ENCODE results near the gene GRIN1.
A peak's percentile ranks its signal among the peaks of the same experiment; 100 is the strongest.

GRIN1 gene

DNA sequence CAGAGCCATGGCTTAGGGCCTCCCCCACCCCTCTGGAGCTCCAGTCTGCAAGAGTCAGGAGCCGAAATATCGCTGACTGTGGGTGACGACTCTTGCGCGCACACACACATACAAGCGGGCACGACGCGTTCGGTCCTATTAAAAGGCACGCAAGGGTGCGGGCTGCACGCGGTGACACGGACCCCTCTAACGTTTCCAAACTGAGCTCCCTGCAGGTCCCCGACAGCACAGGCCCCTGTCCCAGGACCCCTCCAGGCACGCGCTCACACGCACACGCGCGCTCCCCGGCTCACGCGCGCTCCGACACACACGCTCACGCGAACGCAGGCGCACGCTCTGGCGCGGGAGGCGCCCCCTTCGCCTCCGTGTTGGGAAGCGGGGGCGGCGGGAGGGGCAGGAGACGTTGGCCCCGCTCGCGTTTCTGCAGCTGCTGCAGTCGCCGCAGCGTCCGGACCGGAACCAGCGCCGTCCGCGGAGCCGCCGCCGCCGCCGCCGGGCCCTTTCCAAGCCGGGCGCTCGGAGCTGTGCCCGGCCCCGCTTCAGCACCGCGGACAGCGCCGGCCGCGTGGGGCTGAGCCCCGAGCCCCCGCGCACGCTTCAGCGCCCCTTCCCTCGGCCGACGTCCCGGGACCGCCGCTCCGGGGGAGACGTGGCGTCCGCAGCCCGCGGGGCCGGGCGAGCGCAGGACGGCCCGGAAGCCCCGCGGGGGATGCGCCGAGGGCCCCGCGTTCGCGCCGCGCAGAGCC is at the start of gene GRIN1:
GRIN1 (plus strand) TSS at position 433 of the 746 bp plus-strand sequence. CDS start 333 bp downstream, outside the sequence.
- DNase-seq = peak; percentile 46

DNA sequence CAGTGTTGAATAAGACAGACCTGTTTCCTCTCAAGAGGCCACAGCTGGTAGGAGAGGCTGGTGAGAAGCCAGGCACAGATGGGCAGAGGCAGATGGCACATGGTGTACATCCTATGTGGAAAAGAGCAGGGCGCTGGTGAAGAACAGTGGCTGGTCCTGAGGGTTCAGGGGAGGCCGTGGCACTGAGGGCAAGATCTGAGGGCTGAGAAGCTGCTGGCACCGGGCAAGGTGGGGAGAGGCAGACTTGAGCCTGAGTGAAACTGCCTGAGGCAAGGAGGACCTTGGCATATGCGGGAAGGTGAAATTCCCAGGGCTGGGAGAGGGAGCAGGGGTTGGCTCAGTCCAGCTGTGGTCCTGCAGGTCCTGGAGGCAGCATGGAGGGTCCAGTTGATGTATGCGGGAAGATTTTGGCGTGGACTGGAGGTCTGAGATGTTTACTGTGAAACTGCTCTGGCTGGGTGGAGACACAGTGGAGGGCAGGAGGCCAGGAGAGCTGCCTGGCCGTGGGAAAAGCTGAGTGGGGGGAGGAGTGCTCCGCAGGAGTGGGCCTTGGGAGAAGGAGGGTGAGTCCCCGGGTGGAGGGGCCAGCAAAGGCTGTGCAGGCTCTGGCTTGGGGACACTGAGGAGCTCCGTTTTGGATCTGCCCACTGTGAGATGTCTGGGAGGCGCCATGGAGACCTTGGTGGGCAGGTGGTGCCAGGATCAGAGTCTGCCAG is 49.6 kb upstream of the GRIN1 start:
- peak; percentile 81 for DNase-seq

GRCh38 chr9:137095664-137096517 is 43.1 kb upstream of the GRIN1 start:
- peak; percentile 66 for DNase-seq

- no peak for DNase-seq
Measured at GRCh38 chr9:137096785-137097546, 42.0 kb upstream of the GRIN1 start.

- DNase-seq = no peak
Measured at GRCh38 chr9:137097761-137098462, 41.0 kb upstream of the GRIN1 start.

DNA sequence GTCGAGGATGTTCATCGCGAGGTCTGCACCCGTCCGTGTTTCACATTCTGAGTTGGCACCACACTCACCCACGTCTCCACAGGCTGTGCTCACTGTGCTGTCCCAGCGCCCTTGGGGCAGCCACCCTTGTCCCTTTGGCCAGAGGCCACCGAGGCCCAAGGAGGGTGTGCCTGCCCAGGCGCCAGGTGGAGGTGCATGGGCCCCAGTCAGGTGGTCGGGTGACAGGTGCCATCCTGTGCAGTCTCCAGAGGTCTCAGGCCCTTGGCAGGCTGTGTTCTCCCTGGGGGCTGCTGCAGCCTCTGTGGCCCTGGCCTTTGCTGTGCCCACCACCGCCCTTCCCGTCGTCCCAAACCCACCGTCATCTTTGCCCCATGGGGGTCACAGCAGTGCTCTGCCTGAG is 39.7 kb upstream of the GRIN1 start:
- no peak for DNase-seq

DNA sequence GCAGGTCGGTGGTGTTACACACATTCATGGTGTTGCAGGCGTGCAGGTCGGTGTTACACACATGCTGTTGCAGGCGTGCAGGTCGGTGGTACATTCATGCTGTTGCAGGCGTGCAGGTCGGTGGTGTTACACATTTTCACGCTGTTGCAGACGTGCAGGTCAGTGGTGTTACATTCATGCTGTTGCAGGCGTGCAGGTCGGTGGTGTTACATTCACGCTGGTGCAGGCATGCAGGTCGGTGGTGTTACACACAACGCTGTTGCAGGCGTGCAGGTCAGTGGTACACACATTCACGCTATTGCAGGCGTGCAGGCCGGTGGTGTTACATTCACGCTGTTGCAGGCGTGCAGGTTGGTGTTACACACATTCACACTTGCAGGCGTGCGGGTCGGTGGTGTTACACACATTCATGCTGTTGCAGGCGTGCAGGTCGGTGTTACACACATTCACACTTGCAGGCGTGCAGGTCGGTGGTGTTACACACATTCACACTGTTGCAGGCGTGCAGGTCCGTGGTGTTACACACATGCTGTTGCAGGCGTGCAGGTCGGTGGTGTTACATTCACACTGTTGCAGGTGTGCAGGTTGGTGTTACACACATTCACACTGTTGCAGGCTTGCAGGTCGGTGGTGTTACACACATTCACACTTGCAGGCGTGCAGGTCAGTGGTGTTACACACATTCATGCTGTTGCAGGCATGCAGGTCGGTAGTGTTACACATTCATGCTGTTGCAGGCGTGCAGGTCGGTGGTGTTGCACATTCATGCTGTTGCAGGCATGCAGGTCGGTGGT is 35.6 kb upstream of the GRIN1 start:
- no peak for DNase-seq

- no peak for DNase-seq
Measured at GRCh38 chr9:137105814-137106661, 32.9 kb upstream of the GRIN1 start.

DNA sequence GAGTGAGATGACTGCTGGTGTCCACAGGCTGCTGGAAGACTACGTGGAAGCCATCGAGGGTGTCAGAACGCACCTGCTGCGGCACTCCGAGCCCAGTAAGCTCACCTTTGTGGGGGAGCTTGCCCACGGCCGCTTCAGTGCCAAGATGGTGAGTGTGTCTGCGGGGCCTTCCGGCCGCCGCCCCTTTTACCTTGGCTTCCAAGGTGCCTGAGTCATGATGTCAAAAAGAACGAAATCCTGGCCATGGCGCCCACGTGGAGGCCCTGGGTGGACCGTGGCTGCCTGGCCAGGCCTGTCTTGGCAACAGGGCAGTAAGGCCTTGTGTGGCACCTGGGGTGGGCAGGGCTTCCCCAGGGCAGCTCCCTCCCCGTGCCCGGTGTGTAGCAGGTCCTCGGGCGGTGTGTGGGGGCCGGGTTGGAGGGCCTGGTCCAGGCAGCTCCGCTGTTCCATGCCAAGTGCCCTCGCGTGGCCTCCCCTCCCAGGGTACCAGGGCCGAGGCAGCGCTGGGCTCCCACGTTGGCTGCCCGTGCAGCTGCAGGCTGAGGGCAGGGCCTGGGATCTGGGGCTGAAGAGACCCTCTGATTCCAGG is 32.2 kb upstream of the GRIN1 start:
- DNase-seq = no peak

DNA sequence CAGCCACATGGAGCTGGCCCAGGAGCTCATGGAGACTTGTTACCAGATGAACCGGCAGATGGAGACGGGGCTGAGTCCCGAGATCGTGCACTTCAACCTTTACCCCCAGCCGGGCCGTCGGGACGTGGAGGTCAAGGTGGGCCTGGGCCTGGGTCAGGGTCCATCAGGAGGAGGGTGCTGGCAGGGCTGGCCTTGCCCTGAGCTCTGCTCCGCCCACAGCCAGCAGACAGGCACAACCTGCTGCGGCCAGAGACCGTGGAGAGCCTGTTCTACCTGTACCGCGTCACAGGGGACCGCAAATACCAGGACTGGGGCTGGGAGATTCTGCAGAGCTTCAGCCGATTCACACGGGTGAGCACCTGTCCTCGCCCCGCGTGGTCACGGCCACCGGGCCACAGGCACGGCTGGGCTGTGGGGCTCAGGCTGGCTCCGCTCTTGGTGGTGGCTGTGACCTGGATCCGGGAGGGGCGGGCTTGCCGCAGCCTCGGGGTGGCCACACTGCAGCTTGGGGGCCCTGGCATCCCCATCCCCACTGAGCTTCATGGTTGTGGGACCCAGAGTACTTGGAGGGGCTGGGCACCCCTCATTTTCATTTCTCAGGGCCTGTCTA is 31.5 kb upstream of the GRIN1 start:
- DNase-seq = no peak

DNA sequence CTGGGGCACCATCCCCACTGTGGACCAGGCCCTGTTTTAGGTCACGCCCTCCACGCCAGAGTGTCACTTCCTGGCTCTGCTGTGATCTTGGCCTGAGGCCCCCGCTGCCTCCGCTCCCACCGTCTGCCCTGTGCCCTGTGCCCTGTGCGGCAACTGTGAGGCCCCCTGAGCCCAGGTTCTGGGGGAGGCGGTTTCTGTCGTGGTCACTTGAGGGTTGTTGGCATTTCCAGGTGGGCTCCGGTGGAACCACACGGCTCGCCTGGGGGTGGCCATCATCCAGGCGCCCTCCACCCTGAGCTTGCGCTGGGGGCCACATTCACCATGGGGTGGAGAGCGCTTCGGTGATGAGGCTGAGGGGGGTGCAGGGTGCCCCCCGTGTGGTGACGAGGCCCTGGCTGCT is 31.0 kb upstream of the GRIN1 start:
- DNase-seq = no peak

DNA sequence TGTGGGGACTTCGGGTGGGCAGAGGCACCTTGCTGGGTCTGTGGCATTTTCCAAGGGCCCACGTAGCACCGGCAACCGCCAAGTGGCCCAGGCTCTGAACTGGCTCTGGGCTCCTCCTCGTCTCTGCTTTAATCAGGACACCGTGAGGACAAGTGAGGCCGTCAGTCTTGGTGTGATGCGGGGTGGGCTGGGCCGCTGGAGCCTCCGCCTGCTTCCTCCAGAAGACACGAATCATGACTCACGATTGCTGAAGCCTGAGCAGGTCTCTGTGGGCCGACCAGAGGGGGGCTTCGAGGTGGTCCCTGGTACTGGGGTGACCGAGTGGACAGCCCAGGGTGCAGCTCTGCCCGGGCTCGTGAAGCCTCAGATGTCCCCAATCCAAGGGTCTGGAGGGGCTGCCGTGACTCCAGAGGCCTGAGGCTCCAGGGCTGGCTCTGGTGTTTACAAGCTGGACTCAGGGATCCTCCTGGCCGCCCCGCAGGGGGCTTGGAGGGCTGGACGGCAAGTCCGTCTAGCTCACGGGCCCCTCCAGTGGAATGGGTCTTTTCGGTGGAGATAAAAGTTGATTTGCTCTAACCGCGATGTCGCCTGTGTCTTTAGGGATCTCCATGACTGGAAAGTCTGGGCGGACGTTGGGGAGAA is 30.2 kb upstream of the GRIN1 start:
- DNase-seq = no peak

DNA sequence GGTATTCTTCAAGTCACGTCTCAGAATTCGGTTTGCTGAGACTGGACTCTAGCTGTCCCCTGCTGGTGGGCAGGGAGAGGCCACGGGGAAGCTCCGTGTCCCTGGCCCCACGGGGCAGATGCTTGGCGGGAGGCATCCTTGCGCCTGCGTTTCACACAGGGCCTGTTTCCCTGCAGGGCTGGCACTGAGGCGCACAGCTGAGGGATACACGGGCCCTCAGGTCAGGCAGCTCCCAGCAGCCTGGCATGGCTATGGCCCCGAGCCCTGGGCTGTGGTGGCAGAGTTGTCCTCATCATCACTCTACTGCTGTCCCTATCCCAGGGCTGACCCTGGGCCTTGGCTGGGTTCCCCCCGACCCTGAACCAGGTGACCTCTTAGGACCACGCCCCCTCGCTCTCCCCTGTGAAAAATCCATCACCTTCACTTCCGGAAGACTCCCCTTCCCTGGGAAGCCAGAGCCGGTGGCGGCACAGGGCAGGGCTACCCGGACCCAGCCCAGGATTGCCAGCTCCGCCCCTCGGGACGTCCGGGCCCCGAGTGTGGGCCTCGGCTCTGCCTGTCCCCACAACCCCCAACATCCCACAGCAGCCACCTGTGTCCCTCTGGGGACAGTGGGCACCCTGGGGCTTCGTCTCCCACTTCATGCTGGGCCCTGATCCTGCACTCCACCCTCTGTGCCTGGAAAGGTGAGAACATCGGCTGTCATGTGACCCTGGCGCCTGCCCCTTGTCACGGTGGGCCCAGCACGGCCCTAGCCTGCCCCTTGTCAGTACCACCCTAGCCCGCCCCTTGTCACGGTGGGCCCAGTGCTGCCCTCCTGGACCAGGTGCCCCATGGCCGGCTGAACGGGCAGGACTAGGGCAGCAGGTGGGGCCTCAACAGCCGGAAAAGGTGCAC is 29.5 kb upstream of the GRIN1 start:
- DNase-seq = no peak

DNA sequence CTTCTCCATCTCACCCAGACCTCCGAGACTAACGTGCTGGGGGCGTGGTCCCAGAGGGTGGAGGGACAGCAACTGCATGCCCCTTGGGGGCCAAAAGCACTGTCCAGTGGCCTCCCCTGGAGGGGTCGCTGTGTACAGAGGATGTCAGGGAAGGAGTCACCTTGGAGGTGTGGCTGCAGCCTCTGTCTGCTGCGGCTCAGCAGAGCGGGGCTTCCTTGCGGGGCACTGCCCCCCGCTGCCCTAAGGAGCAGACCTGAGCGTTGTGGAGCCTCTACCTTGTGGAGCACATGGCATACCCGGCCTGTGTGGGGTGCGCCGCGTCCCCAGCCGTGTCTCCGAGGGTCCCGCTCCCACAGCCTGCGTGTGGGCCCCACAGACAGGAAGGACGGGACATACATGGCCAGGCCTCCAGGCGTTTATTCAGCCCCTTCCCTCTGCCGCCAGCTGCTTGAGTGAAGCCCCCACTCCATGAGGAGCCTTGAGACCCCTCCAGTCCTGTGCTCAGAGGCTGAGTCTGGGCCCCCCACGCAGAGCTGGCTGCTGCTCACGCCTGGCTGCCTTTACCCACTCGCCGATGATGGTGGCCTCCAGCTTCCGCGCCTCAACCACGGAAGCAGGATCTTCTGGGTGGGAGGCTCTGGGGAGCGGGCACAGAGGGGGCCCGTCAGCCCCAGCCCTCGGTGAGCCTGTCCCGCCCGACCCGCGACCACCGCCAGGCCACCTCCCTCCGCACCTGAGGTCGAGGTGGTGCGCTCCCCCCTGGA is 28.6 kb upstream of the GRIN1 start:
- DNase-seq = no peak

DNA sequence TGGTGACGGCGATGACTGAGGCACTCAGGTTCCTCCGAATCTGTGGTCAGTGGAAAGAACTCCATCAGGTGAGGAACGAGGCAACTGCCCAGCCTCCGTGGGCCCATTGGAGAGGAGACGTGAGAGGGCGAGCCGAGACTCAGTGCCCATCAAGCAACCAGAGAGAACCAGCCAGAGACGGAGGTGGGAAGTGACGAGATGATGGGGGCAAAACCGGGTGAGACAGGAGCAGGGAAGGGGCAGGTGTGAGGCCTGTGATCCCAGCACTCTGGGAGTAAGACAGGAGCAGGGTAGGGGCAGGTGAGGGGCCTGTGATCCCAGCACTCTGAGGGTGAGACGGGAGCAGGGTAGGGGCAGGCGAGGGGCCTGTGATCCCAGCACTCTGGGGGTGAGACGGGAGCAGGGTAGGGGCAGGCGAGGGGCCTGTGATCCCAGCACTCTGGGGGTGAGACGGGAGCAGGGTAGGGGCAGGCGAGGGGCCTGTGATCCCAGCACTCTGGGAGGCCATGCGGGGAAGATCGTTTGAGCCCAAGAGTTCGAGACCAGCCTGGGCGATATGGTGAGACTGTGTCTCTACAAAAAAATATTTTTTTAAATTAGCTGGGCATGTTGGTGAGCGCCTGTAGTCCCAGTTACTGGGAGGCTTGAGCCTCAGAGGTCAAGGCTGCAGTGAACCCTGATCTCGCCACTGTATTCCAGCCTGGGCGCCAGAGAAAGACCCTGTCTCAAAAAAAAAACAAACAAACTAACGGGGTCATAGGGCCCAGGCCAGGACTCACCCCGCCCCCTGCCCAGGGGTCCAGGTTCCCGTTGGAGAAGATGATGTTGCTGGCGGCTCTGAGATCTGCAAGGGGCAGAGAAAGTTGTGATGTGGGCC is 27.8 kb upstream of the GRIN1 start:
- DNase-seq = no peak

Data from NCI-H2171 (cell line).